Right cardiac atrium (tissue), 5 donors: ENCODE data around the gene ELF1. TPM values are rescaled to one million over a fixed set of nuclear protein-coding genes. Genes with fewer than 3 reads are reported as not detected.

ENCODE experiments used
- ATAC-seq, 2 donors: fragments of 200-7000 bp; cut with Tn5 transposase; one replicate each; pipeline versions ENCODE4 v1.8.0 to v1.9.1; 2020; ENCODE audit warnings: moderate library complexity in 2 of 2, mild to moderate bottlenecking in 1 of 2
- DNase-seq, 3 donors: peaks; one replicate each; pipeline ENCODE4 v3.0.0-alpha.2; 2020
- H3K27ac ChIP-seq: one replicate; pipeline ENCODE4 v1.5.1; 2013; ENCODE audit warnings: mild to moderate bottlenecking, low read length, control low read depth, moderate library complexity
- H3K27me3 ChIP-seq: one replicate; pipeline ENCODE4 v1.6.1; 2013; ENCODE audit not compliant: control insufficient read depth, insufficient read depth
- H3K4me1 ChIP-seq: one replicate; pipeline ENCODE4 v1.6.1; 2013; ENCODE audit warnings: low read length; ENCODE audit not compliant: control insufficient read depth, insufficient read depth
- H3K4me3 ChIP-seq: one replicate; pipeline ENCODE4 v1.5.1; 2013; ENCODE audit warnings: low read length, control low read depth
- H3K9me3 ChIP-seq: one replicate; pipeline ENCODE4 v1.6.1; 2013; ENCODE audit warnings: low read length; ENCODE audit not compliant: control insufficient read depth
- WGBS: extraction: QIAGEN DNeasy Blood & Tissue Kit; methylation state at CpG from one replicate; pipeline ENCODE4 v1.1.7; 2013; 5-methylcytosine and 5-hydroxymethylcytosine counted together
- intact Hi-C, 4 donors: fragments of 100-400 bp; cut with DNase I; formaldehyde crosslinking; loops; one replicate each; pipeline versions ENCODE4 v1.11.0 to v1.14.0; 2022 to 2023
- polyA plus RNA-seq: library from polyadenylated mRNA; stranded (reverse); fragments of 200-250 nt; gene quantifications from one replicate; pipeline ENCODE4 v1.2.3, GENCODE V29; 2013
- total RNA-seq, 4 donors: library from RNA; stranded (reverse); fragmentation: NEBNext Ultra II Directional; extraction: Animal tissue kit (Norgen Biotek cat#: 25700); gene quantifications; one replicate each; pipeline ENCODE4 v1.2.1, GENCODE V29; 2021
- donor health status: healthy with polysubstance abuse.
- donor health status: DM: no; HTN: yes; CAD: no.
- donor health status: DM: no; HTN: no; CAD: no.
- donor health status: DM: no; HTN: yes; CAD: no; lungs with severe emphysema.
- donor health status: DM: yes; HTN: yes; CAD: no.

ELF1 gene
- total and polyA plus RNA-seq, 5 donors, result 16.6 to 57.1 (median 43.1) TPM

GRCh38 chr13:41005704-41006103 is 13.4 kb downstream of the ELF1 start:
- H3K4me3 ChIP-seq, result no peak overlapping the region
- no peak overlapping the region for H3K27ac ChIP-seq
- no peak for DNase-seq
- intact Hi-C loops, result no loop called here
- H3K9me3 ChIP-seq, result no peaks in the 10 kb centered on the region
- no peaks in the 10 kb centered on the region for H3K27me3 ChIP-seq
- peaks cover 2% of the 10 kb centered on the region for H3K4me1 ChIP-seq
- no peak for ATAC-seq

DNA sequence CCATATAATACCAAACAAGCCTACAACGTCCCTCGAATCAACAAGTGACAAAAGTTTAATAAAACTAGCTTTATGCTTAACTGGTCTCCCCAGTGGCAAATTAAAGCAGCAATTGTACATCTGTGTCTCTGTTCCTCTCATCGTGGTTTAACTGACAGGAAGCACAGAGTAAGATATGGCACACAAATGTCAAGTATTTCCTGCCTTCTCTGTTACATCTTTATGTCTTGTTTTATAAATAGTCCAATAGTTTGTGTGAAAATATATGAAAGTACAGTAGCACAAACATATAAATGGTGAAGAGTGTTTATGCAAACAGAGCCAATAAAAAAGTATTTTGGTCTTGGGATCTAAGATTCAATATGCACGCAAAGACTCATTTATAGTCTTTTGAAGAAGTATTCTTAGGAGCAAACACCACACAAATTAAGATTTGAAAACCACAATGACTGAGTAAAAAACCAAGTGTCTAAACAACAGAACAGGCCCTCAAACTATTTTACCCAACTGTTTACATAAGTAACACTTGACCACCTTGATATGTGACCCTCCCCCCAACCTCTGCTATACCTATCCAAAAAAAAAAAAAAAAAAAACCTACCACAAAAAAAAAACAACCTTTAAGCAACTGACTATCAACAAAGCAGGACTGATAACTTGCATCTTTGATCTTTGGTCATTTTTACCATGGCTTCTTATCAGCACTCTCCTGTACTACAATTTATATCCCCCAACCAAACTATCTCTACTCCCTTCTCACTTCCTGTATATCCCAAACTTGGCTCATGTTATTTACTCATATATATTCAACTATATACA is 14.0 kb downstream of the ELF1 start:
- no peak for DNase-seq
- ATAC-seq, result peak in 1 of 2 donors; percentile 36
- H3K4me1 ChIP-seq, result peaks cover 2% of the 10 kb centered on the region
- H3K9me3 ChIP-seq, result no peaks in the 10 kb centered on the region
- 40% methylated on average over 4 of the region's 4 CpGs for WGBS
- no peak overlapping the region for H3K27ac ChIP-seq
- intact Hi-C loops, result no loop called here
- no peak overlapping the region for H3K4me3 ChIP-seq
- H3K27me3 ChIP-seq, result no peaks in the 10 kb centered on the region

GRCh38 chr13:41002606-41003005 is 16.5 kb downstream of the ELF1 start:
- DNase-seq, result no peak
- intact Hi-C loops, result no loop called here
- ATAC-seq, result no peak
- Histone ChIP-seq H3K27ac (no peak overlapping the region), H3K9me3 (no peaks in the 10 kb centered on the region), H3K27me3 (no peaks in the 10 kb centered on the region), H3K4me1 (peaks cover 2% of the 10 kb centered on the region), H3K4me3 (no peak overlapping the region)
- WGBS, result 92% methylated on average over 2 of the region's 2 CpGs

DNA sequence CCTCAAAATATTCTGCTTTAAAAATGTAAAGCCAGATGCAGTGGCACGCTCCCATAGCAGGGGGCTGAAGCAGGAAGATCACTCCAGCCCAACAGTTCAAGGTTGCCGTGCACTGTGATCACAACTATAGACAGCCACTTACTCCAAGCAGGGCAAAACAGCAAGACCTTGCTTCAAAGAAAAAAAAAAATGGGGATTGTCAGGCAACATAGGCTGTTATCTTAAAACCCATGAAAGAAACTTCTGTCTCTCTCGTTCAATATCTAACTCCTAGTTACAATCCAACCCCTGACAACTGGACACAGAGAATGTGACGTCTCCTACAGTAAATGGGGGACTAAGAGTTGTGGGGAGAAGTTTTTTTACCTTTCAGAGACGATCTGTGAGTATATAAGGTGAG is 17.4 kb downstream of the ELF1 start:
- 75% methylated on average over 5 of the region's 5 CpGs for WGBS
- intact Hi-C loops, result no loop called here

DNA sequence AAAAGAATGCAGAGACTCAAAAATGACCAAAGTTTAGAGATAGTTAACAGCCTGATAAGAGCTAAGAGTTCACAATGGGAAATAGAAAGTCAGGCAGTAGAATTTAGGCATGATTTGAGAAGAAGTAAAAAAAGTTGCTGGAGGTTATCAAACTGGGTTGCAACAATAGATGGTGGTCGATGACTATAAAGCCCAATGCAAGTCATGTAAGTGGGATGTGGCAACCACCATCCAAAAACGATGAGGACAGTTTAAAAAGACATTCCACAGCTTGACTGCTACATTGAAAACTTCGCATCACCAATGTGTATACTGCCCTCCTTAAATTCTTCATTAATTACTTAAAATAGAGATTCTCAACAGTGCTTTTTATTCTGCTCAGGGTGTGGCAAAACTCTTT is 19.7 kb downstream of the ELF1 start:
- no peaks in the 10 kb centered on the region for H3K9me3 ChIP-seq
- no peak overlapping the region for H3K27ac ChIP-seq
- no peaks in the 10 kb centered on the region for H3K27me3 ChIP-seq
- intact Hi-C loops, result no loop called here
- WGBS, result 65% methylated on average over 3 of the region's 3 CpGs
- peaks cover 2% of the 10 kb centered on the region for H3K4me1 ChIP-seq
- H3K4me3 ChIP-seq, result no peak overlapping the region
- no peak for DNase-seq
- ATAC-seq, result no peak

More for the DNA sequence above, 17.4 kb downstream of the ELF1 start:
- no peak for DNase-seq
- Histone ChIP-seq H3K27ac (no peak overlapping the region), H3K9me3 (no peaks in the 10 kb centered on the region), H3K4me1 (peaks cover 2% of the 10 kb centered on the region), H3K27me3 (no peaks in the 10 kb centered on the region), H3K4me3 (no peak overlapping the region)
- ATAC-seq, result no peak

GRCh38 chr13:40996426-40997092 is 22.6 kb downstream of the ELF1 start:
- 87% methylated on average over 5 of the region's 5 CpGs for WGBS
- H3K9me3 ChIP-seq, result no peaks in the 10 kb centered on the region
- H3K4me1 ChIP-seq, result peaks cover under 1% of the 10 kb centered on the region
- no peaks in the 10 kb centered on the region for H3K27me3 ChIP-seq
- no peak for DNase-seq
- ATAC-seq, result peak in 1 of 2 donors; percentile 40
- H3K4me3 ChIP-seq, result no peak overlapping the region
- intact Hi-C loops, result no loop called here
- H3K27ac ChIP-seq, result no peak overlapping the region

DNA sequence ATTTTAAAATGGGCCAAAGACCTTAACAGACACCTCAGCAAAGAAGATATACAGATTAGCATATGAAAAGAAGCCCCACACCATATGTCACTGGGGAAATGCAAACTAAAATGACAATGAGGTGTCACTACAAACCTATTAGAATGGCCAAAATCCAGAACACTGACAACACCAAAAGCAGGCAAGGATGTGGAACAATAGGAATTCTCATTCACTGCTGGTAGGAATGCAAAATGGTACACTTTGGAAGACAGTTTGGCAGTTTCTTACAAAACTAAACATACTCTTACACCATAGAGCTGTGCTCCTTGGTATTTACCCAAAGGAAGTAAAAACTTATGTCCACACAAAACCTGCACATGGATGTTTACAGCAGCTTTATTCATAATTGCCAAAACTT is 23.1 kb downstream of the ELF1 start:
- no peak for ATAC-seq
- no peaks in the 10 kb centered on the region for H3K27me3 ChIP-seq
- no peaks in the 10 kb centered on the region for H3K4me1 ChIP-seq
- H3K4me3 ChIP-seq, result no peak overlapping the region
- DNase-seq, result no peak
- H3K27ac ChIP-seq, result no peak overlapping the region
- intact Hi-C loops, result no loop called here
- H3K9me3 ChIP-seq, result no peaks in the 10 kb centered on the region

DNA sequence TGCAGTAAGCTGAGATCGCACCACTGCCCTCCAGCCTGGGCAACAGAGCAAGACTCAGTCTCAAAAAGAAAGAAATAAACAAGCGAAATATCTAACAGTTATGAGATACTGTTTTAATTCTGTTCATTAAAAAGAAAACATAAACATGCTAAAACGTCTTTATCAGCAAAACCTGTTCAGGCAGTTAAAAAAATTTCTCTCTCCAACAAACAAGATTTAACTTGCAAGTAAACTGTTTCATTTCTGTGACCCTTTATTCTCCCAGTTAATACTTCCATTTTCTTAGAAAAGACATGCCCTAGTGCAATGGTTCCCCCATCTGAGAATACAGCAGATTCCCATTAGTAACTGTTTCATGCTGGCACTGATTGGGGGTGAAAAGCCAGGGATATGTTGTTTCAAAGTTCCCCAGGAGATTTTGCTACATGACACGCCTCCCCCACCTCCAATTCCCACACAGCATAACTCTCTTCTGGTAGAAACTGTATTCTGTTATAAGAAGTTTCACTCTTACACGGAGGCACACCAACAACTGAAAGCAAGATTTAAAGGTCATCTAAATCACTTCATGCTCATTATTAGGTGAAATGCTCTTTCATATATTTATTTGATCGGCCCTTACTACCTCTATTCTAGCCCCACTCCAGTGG is 24.4 kb downstream of the ELF1 start:
- no peaks in the 10 kb centered on the region for H3K4me1 ChIP-seq
- H3K9me3 ChIP-seq, result no peaks in the 10 kb centered on the region
- H3K4me3 ChIP-seq, result no peak overlapping the region
- intact Hi-C loops, result no loop called here
- H3K27me3 ChIP-seq, result no peaks in the 10 kb centered on the region
- no peak for DNase-seq
- ATAC-seq, result no peak
- WGBS, result 81% methylated on average over 6 of the region's 6 CpGs
- H3K27ac ChIP-seq, result no peak overlapping the region

GRCh38 chr13:40993987-40994386 is 25.1 kb downstream of the ELF1 start:
- ATAC-seq, result peak; percentile 31 to 32
- no peak overlapping the region for H3K27ac ChIP-seq
- H3K9me3 ChIP-seq, result no peaks in the 10 kb centered on the region
- no peaks in the 10 kb centered on the region for H3K4me1 ChIP-seq
- H3K27me3 ChIP-seq, result no peaks in the 10 kb centered on the region
- H3K4me3 ChIP-seq, result no peak overlapping the region
- no peak for DNase-seq
- intact Hi-C loops, result no loop called here

GRCh38 chr13:40992678-40993518 is 26.2 kb downstream of the ELF1 start:
- DNase-seq (peak in 1 of 3 donors; percentile 26), ATAC-seq (peak in 1 of 2 donors; percentile 38)
- no peaks in the 10 kb centered on the region for H3K9me3 ChIP-seq
- WGBS, result 76% methylated on average over 11 of the region's 11 CpGs
- H3K27ac ChIP-seq, result no peak overlapping the region
- intact Hi-C loops, result no loop called here
- no peaks in the 10 kb centered on the region for H3K4me1 ChIP-seq
- no peaks in the 10 kb centered on the region for H3K27me3 ChIP-seq
- H3K4me3 ChIP-seq, result no peak overlapping the region
